Stomach (tissue), 9 donors: ENCODE results near the gene NAT16. TPM values are rescaled to one million over a fixed set of nuclear protein-coding genes. Genes with fewer than 3 reads are reported as not detected.
"Not testable (repeated sequence)": the region's sequence is repeated elsewhere in the genome, so short reads cannot be mapped to it uniquely, and the experiment has no call there.

Experiments used
- DNase-seq, 2 donors: peaks; one replicate each; pipeline versions ENCODE4 v3.0.0 to v3.0.0-alpha.2; 2013 to 2019
- H3K27ac ChIP-seq, 5 donors: fragments of 200-600 bp in 4 of 5; sonication (generic) in 4 of 5; one replicate each; pipeline ENCODE4 v1.5.1; 2013 to 2019; ENCODE audit warnings: mild to moderate bottlenecking in 1 of 5, moderate library complexity in 1 of 5
- H3K27me3 ChIP-seq, 3 donors: fragments of 200-600 bp; sonication (generic); one replicate each; pipeline ENCODE4 v1.5.1; 2017 to 2019; ENCODE audit warnings: mixed run types in 1 of 3
- H3K36me3 ChIP-seq, 4 donors: fragments of 200-600 bp; sonication (generic); 1 replicate in 3 of 4; 2 replicates in 1 of 4; pipeline ENCODE4 v1.5.1; 2016 to 2019
- H3K4me1 ChIP-seq, 4 donors: fragments of 200-600 bp; sonication (generic); one replicate each; pipeline ENCODE4 v1.5.1; 2016 to 2019
- H3K4me3 ChIP-seq, 4 donors: fragments of 200-600 bp; sonication (generic) in 3 of 4; one replicate each; pipeline ENCODE4 v1.5.1; 2016 to 2019; ENCODE audit warnings: mild to moderate bottlenecking in 1 of 4
- H3K9me3 ChIP-seq, 4 donors: fragments of 200-600 bp; sonication (generic); one replicate each; pipeline ENCODE4 v1.5.1; 2016 to 2019
- EP300 ChIP-seq: sonication (generic); formaldehyde crosslinking; IDR thresholded peaks from one replicate; pipeline ENCODE4 v1.6.1; 2017; ENCODE audit warnings: antibody characterized with exemption
- POLR2A ChIP-seq, 4 donors: fragments of 450-650 bp; IDR thresholded peaks; one replicate each; pipeline ENCODE4 v1.6.1; 2016; ENCODE audit warnings: antibody characterized with exemption in 4 of 4, control low read depth in 2 of 4, mild to moderate bottlenecking in 1 of 4, moderate library complexity in 1 of 4
- POLR2AphosphoS5 ChIP-seq, 3 donors: sonication (generic); formaldehyde crosslinking; IDR thresholded peaks; one replicate each; pipeline ENCODE4 v1.6.1; 2016; ENCODE audit warnings: antibody characterized with exemption in 3 of 3
- WGBS, 5 donors: extraction: QIAGEN DNeasy Blood & Tissue Kit in 3 of 5; methylation state at CpG; one replicate each; pipeline versions ENCODE4 v1.1.5 to v1.1.7; 2013 to 2018; 5-methylcytosine and 5-hydroxymethylcytosine counted together
- intact Hi-C: fragments of 100-400 bp; cut with DNase I; formaldehyde crosslinking; loops from one replicate; pipeline ENCODE4 v1.15.1; 2023; ENCODE audit warnings: low total_unique reads
- polyA plus RNA-seq, 3 donors: library from polyadenylated mRNA; stranded (reverse); fragments of 200-250 nt; gene quantifications; one replicate each; pipeline ENCODE4 v1.2.3, GENCODE V29; 2013
- total RNA-seq, 5 donors: library from RNA; depleted of rRNA; stranded (reverse); fragments of >200 nt; gene quantifications; one replicate each; pipeline versions ENCODE4 v1.1.0 to v1.2.3, GENCODE V29; 2014 to 2016
- TF ChIP-seq, protein P1 (sequence below), 7 experiments: fragments of 450-650 bp in 4 of 7; fragments of 200-600 bp in 3 of 7; sonication (generic) in 3 of 7; IDR thresholded peaks; one replicate each; pipeline ENCODE4 v1.5.1; 2016 to 2019; ENCODE audit warnings: antibody characterized with exemption in 7 of 7, control low read depth in 2 of 7, mild to moderate bottlenecking in 1 of 7
- donor health status: healthy with polysubstance abuse.
- donor health status: Bipolar disorder and iron deficiency.
- donor health status: healthy.

Gene NAT16
- total and polyA plus RNA-seq, 8 donors = 0.05 TPM; not detected in 7

DNA sequence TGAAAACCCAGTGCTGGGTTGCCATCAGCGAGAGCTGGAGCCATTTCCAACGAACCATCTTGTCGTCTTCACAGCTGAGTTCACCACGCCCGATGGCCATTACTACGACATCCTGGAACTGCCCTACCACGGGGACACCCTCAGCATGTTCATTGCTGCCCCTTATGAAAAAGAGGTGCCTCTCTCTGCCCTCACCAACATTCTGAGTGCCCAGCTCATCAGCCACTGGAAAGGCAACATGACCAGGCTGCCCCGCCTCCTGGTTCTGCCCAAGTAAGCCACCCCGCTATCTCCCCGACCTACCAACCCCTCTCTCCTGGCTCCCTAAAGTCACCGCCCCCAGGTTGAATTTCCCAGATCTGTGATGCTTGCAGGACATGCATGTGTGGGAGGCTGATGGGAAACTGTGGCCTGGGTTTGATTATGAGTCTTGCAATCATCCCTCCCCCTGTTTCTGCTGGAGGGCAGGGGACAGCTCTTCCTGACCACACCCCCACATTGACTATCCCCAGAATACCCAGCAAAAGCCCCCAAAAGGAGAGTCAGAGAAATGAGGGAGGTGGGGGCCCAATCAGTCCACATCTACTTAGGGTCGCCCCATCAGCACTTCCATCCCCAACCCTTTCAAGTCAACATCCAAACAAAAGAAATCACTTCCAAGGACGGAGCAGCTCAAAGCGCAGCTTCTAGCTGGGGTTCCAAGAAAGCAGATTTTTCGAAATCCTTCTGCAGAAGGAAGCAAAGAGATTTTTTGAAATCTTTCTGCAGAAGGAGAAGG is 46.3 kb downstream of the NAT16 start:
- Histone ChIP-seq H3K36me3 (peaks cover 0 to 37% (median 2%) of the 10 kb centered on the region in 4 donors), H3K27ac (no peak overlapping the region), H3K9me3 (no peaks in the 10 kb centered on the region), H3K27me3 (peaks cover 0 to 15% (median 0%) of the 10 kb centered on the region in 3 donors), H3K4me1 (peaks cover 0 to 16% (median 11%) of the 10 kb centered on the region in 4 donors), H3K4me3 (no peak overlapping the region)
- TF ChIP-seq EP300 (no peak), POLR2AphosphoS5 (IDR thresholded peaks at IDR 0.05) (no peak), POLR2A (IDR thresholded peaks at IDR 0.05) (no peak)
- TF ChIP-seq, protein P1, sequence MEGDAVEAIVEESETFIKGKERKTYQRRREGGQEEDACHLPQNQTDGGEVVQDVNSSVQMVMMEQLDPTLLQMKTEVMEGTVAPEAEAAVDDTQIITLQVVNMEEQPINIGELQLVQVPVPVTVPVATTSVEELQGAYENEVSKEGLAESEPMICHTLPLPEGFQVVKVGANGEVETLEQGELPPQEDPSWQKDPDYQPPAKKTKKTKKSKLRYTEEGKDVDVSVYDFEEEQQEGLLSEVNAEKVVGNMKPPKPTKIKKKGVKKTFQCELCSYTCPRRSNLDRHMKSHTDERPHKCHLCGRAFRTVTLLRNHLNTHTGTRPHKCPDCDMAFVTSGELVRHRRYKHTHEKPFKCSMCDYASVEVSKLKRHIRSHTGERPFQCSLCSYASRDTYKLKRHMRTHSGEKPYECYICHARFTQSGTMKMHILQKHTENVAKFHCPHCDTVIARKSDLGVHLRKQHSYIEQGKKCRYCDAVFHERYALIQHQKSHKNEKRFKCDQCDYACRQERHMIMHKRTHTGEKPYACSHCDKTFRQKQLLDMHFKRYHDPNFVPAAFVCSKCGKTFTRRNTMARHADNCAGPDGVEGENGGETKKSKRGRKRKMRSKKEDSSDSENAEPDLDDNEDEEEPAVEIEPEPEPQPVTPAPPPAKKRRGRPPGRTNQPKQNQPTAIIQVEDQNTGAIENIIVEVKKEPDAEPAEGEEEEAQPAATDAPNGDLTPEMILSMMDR (IDR thresholded peaks at IDR 0.05) = no peak
- intact Hi-C loops = no loop called here
- 62 to 75% (median 68%) methylated on average over 11 to 15 of the region's 15 CpGs for WGBS, 5 donors
- DNase-seq = no peak

DNA sequence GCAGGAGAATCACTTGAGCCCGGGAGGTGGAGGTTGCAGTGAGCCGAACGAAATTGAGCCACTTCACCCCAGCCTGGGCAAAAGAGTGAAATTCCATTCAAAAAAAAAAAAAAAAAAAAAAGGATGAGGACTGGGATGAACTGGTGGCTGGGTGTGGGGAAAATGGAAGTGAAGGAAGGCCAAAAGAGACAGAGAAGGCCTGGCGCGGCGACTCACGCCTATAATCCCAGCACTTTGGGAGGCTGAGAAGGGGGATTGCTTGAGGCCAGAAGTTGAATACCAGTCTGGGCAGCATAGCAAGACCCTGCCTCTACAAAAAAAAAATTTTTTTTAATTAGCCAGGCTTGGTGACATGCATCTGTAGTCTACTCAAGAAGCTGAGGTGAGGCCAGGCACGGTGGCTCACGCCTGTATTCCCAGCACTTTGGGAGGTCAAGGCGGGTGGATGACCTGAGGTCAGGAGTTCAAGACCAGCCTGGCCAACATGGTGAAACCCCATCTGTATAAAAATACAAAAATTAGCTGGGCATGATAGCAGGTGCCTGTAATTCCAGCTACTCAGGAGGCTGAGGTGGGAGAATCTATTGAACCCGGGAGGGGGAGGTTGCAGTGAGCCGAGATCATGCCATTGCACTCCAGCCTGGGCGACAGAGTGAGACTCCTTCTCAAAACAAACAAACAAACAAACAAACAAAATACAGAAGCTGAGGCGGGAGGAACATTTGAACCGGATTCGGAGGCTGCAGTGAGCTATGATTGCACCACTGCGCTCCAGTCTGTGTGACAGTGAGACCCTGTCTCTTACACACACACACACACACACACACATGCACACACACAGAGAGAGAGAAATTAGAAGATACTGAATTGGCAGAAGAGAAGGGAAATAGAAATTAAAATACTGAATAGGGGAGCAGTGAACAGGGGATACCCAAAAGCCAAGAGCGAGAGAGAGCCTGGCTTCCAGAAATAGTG is 47.2 kb downstream of the NAT16 start:
- H3K27me3 ChIP-seq = peaks cover 0 to 15% (median 0%) of the 10 kb centered on the region in 3 donors
- H3K4me1 ChIP-seq, intact Hi-C loops, H3K27ac ChIP-seq, H3K4me3 ChIP-seq, H3K9me3 ChIP-seq, DNase-seq: not testable (repeated sequence)
- WGBS, 5 donors = 81 to 90% (median 85%) methylated on average over 18 of the region's 18 CpGs
- peaks cover 0 to 37% (median 2%) of the 10 kb centered on the region in 4 donors for H3K36me3 ChIP-seq

DNA sequence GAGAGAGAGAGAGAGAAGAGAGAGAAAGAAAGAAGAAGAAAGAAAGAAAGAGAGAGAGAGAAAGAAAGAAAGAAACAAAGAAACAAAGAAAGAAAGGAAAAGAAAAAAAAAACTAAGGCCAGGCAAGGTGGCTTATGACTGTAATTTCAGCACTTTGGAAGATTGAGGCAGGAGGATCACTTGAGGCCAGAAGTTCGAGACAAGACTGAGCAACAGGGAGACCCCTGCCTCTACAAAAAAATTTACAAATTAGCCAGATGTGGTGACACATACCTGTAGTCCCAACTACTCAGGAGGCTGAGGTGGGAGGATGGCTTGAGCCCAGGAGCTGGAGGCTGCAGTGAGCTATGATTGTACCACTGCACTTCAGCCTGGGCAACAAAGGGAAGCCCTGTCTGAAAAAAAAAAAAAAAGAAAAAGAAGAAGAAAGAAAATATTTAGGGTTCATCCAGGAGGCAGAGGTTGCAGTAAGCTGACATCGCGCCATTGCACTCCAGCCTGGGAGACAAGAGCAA is 50.4 kb downstream of the NAT16 start:
- Histone ChIP-seq H3K27me3 (peaks cover 0 to 23% (median 0%) of the 10 kb centered on the region in 3 donors), H3K4me1 (peaks cover 18 to 31% (median 22%) of the 10 kb centered on the region in 4 donors), H3K36me3 (peaks cover 0 to 24% (median 2%) of the 10 kb centered on the region in 4 donors), H3K4me3 (no peak overlapping the region), H3K27ac (no peak overlapping the region), H3K9me3 (no peaks in the 10 kb centered on the region)
- intact Hi-C loops = no loop called here
- 80 to 86% (median 83%) methylated on average over 3 of the region's 3 CpGs for WGBS, 5 donors
- DNase-seq = no peak
- TF ChIP-seq POLR2AphosphoS5 (IDR thresholded peaks at IDR 0.05) (no peak), POLR2A (IDR thresholded peaks at IDR 0.05) (no peak), EP300 (no peak)
- TF ChIP-seq, protein P1 (IDR thresholded peaks at IDR 0.05) = no peak

DNA sequence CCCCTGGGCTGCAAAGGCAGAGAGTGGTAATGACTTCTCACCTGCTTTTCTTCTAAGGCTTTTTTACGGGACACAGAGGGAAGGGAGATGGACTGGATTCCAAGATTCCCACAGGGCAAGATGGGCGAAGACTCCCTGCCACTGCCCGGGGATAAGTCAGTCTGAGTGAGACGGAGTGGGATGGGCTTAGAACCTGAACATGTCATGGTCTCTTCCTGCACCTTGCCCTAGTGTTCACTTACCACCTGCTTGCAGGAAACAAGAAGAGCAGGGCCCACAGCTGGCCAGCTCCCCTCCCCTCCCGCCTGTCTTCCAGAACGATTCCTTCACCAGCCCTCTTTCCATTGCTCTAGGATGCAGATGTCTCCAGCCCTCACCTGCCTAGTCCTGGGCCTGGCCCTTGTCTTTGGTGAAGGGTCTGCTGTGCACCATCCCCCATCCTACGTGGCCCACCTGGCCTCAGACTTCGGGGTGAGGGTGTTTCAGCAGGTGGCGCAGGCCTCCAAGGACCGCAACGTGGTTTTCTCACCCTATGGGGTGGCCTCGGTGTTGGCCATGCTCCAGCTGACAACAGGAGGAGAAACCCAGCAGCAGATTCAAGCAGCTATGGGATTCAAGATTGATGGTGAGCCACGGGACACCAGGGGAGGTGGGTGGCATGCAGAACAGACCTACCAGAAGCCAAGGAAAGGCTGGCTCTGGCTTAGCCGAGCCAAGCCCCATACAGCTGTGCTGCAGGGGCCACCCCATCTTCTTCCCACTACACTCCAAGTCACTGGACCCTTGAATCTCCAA is 51.9 kb downstream of the NAT16 start:
- DNase-seq = no peak
- Histone ChIP-seq H3K4me1 (peaks cover 18 to 38% (median 25%) of the 10 kb centered on the region in 4 donors), H3K27me3 (peaks cover 0 to 23% (median 0%) of the 10 kb centered on the region in 3 donors), H3K36me3 (peaks cover 0 to 12% (median 2%) of the 10 kb centered on the region in 4 donors), H3K27ac (peak overlapping the region in 1 of 5 donors; percentile 38), H3K4me3 (peak overlapping the region in 3 of 4 donors; percentile 1 to 37 (median 25)), H3K9me3 (no peaks in the 10 kb centered on the region)
- TF ChIP-seq POLR2AphosphoS5 (IDR thresholded peaks at IDR 0.05) (no peak), POLR2A (IDR thresholded peaks at IDR 0.05) (no peak), EP300 (no peak)
- TF ChIP-seq, protein P1 (IDR thresholded peaks at IDR 0.05) = no peak
- 74 to 87% (median 77%) methylated on average over 12 to 14 of the region's 14 CpGs for WGBS, 5 donors
- intact Hi-C loops = no loop called here
